ENCODE results near the gene RMND5B.

The RMND5B gene

DNA sequence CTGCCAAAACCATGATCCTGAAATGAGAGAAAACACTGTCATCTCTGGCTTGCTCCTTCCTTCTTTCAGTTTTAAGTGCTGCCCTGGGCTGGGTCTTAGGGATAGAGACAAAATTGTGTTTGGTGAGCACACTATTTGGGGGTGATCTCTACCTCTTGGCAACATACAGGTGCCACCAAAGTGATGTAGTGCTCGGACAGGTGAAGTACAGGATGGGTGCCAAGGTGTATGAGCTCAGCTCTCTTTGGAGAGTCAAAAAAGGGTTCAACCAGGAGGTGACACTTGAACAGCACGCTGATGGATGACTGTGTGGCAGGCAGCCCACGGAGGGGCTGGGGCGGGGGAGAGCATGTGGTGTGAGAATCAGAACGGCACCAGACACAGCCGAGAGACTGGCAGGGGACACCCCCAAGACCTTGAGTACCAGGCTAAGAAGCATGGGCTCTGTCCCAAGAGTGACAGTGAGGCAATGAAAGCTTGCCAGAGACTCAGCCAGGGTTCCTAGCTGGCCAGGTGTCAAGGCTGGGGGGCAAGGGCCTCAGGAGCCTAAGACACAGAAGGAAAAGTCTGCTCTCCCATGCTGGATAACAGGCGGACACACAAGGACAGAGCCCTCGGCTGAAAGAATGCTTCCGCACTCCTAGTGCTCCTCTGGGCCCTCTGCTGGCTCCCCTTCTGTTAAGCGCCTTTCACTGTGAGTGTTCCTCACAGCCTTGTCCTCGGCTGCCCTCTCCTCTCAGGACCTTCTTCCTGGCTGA is 20.3 kb downstream of the RMND5B start:
- TF ChIP-seq ZFX (IDR thresholded peaks at IDR 0.05) (no peak), CTCF (conservative IDR thresholded peaks at IDR 0.05) (no peak)
- no peak overlapping the region for H3K27ac ChIP-seq

DNA sequence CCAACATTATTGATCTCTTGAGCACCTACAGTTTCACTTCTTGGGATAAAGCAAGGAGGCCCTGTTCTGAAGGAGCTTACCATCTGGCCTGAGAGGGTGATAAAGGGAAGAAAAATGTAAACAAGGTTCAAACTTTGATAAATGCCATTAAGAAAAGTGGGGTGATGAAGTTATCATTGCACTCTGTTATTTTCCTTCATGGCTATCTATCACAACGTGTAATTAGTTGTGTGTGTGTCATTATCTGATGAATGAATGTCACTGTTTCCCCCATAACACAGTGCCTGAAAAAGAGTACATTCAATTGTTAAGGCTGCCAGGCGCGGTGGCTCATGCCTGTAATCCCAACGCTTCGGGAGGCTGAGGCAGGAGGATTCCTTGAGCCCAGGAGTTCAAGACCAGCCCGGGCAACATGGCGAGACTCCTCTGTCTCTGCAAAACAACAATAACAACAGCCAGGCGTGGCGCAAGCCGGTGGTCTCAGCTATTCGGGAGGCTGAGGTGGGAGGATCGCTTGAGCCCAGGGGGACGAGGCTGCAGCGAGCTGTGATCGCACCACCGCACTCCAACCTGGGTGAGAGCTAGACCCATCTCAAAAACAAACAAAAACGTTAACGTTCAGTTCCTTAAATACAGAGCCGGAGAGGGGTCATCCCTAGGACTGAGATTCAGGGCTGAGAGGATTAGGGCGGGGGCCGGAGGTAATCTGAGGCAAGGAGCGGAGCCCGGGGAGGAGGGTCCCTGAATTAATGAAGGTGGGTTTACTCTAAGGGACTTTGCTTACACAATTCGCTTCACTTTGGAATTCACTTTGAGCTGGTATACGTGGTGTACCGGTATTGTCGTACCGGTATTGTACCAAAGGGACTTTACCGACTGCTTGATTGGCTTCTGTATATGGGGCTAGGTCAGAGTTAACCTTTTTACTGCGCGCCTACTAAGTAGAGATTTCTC is 22.0 kb downstream of the RMND5B start:
- no peak for TF ChIP-seq CTCF (conservative IDR thresholded peaks at IDR 0.05)
- TF ChIP-seq ZFX (IDR thresholded peaks at IDR 0.05) = no peak
- peak overlapping the region; percentile 71 for H3K27ac ChIP-seq

DNA sequence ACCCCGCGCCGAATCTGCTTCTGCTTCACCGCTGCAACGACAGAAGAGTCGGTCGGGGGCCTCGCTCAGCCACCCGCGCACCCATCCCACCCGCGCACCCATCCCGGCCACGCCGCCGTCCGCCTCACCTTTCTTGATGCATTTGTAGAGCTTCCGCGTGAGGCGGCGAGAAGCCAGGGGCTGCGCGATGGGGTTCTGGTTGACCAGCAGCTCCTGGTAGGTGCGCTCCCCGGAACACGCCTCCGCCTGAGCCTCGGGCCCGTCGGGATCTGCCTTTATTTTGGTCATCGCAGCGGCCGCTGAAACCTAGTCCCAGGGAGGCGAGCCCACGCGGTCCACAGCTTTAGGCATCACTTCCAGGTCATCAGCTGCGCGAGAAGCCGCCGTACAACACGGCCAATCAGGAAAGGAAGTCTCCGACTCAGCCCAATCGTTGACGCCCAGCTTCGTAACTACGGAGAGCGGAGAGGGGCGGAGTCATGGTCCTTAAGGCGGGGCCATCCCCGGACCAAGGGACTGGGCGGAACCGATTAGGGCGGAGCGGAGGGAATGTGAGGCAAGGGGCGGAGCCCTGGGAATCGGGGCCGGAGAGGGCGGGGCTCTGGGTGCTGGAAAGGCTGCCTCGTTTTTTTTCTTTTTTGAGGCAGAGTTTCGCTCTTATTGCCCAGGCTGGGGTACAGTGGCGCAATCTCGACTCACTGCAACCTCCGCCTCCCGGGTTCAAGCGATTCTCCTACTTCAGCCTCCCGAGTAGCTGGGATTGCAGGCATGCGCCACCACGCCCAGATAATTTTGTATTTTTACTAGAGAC is 22.9 kb downstream of the RMND5B start, which contains the start of gene NHP2:
Gene NHP2, minus strand, starts transcription at position 356 of the 811 bp plus-strand sequence. Its CDS starts 68 bp downstream, at position 288.
- peak within 1 kb of the TSS; percentile 71 for H3K27ac ChIP-seq
- TF ChIP-seq CTCF (conservative IDR thresholded peaks at IDR 0.05) (no peak), ZFX (IDR thresholded peaks at IDR 0.05) (no peak)

DNA sequence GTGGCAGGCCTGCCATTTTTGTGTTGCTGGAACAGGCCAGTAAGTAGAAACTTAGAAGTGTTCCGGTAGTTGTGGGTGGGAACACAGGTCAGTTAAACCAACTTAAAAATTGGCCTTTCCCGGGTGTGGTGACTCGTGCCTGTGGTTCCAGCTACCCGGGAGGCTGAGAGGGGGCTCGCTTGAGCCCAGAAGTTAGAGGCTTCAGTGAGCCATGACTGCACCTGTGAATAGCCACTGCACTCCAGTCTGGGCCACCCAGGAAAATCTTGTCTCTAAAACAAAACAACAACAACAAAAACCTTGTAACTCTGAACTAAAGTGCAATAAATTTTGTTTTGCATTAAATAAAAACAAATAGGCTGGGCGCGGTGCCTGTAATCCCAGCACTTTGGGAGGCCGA is 24.3 kb downstream of the RMND5B start:
- TF ChIP-seq ZFX (IDR thresholded peaks at IDR 0.05) = no peak
- no peak for TF ChIP-seq CTCF (conservative IDR thresholded peaks at IDR 0.05)
- no peak overlapping the region for H3K27ac ChIP-seq

DNA sequence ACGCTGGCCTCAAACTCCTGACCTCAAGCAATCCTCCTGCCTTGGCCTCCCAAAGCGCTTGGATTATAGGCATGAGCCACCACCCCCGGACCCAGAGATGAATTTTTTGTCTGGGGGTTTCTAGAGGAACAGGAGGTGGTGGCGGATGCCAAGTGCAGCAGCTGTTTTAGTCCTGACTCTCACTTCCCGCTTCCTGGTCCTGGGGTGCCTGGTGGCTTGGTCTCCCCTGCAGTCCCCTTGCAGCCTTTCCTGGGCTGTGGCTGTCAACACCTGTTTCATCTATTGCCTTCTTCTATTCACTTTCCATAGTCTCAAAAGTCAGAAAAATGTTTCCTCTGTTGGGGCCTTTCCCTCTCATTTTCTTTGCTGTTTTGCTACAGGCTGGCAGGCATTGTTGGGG is 29.4 kb downstream of the RMND5B start:
- TF ChIP-seq ZFX (IDR thresholded peaks at IDR 0.05) (no peak), CTCF (conservative IDR thresholded peaks at IDR 0.05) (no peak)
- H3K27ac ChIP-seq = no peak overlapping the region

- H3K27ac ChIP-seq = no peak overlapping the region
- TF ChIP-seq CTCF (conservative IDR thresholded peaks at IDR 0.05) = no peak
- TF ChIP-seq ZFX (IDR thresholded peaks at IDR 0.05) = no peak
Measured at GRCh38 chr5:178162481-178162880, 31.7 kb downstream of the RMND5B start.
